NCI-H1092 treated with DMSO at 0.1 percent for 48 hours (cell line): ENCODE data around the gene ADM5.

ENCODE experiments used
- DNase-seq: peaks from one replicate; lab custom pipeline; 2025; lab: John Stamatoyannopoulos, UW

ADM5 gene, protein sequence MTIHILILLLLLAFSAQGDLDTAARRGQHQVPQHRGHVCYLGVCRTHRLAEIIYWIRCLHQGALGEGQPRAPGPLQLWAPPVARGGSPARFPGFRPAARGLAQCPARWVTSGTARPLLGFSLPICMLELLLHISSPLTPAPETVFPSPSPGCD

DNA sequence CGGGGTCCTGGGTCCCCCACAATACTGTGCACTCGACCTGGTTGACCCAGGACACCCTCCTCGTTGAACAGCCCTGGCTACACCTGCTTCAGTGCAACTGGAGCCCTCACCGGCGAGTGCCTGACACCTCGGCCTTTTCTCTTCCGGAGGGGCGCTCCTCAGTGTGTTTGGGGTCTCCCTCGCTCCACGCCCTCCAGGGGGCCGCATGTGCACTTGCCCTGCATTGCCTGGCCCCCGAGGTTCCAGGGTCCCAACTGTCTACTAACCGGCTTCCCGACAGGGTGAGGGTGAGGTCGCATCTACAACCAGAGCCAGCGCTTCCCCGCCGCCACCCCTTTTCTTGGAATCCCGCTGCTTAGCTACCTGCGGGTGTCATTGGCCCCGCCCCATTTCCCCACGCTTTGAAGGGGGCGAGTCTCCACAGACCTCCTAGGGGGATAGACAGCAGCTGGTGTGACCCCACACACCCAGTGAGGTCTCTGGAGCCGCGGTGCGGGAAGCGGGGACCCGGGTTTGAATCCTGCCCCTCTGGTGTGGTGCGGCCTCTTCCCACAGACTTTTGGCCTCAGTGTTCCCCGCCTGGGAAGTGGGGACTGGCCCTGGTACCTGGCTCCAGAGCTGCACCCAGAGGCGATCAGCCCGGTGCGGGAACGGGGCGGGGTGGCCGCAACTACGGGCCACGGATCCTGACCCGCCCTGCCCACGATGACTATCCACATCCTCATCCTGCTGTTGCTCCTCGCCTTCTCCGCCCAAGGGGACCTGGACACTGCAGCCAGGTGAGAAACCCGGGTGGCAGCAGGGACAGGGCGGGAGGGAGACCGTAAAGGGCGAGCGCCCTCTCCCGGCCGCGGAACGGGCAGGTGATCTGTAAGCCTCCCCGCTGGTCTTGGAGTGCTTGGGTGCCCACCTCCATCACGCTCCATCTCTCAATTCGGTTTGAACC is at the start of gene ADM5:
Gene ADM5 (plus strand): TSS at position 462 of the 946 bp plus-strand sequence. CDS start 244 bp downstream, at position 706.
- peak; percentile 39 for DNase-seq

DNA sequence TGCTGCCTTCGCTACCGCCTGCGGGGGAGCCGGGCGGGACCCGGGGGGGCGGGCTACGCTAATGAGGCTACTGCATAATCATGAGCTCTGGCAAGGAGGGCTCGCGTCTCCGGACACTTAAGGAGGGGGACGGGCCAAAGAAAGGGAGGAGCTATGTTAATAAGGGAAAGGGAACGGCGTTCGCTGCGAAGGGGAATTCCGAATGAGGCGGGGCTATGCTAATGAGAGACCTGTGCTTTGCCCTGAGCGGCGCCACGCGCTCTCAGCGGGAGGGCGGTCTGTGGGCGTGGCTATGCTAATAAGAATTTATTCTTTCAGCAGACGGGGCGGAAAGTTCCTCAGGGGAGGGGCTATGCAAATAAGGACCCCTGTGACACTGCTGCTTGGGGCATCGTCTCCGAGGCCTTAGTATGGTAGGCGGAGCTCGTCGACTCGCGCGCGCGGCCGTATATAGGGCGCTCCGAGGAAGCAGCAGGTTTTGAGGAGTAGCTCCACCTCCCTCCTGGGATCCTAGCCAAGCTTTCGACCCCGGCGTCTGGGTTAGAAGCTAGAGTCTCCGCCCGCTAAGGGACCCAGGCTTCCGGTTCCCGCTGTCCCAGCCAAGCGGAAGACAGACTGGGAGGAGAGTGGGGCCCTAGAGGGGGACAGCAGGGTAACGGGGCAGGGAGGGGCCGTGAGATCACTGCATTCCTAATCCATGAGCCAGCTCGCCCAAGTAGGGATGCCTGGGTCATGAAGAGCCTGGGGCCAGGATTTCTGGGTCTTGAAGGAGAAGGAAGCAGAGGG is 49.1 kb upstream of the ADM5 start, which contains the start of gene RRAS:
Gene RRAS (minus strand): TSS at position 31 of the 786 bp plus-strand sequence. CDS start 45 bp downstream, outside the sequence.
- DNase-seq: peak; percentile 97

DNA sequence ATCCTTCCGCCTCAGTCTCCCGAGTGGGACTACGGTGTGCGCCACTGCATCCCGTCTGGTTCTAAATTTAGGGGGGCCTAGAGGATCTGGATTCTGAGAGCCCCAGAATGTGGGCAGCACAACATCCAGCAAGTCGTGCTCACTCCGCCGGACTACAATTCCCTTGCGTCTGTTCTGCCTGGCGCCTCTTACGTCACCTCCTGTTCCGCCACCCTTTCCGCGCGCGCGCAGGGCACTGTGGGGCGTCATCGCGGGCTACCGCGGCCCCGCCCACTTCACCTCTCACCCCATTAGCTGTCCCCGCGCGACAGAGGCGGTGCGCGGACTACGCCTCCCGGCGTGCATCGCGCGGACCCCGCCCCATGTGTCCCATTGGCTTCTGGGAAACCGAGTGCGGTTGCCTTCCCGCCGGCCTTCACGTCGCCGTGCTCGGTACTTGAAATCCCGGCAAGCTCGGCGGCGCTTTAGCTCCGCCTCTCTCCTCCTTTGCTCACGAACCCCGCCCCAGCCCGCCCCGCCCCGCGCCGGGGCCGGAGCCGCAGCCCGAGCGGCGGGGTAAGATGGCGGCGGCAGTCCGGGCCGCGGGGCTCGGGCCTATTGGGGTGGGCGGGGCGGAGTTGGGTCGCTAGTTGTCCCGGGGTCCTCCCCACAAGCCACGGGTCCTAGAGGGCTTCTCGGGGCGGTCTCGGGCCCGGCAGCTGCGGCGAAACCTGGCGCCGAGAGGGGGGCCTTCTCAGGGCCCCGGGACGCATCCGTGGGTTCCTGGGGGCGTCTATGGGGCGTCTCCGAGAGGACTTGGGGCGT is 47.5 kb upstream of the ADM5 start, which contains the start of gene SCAF1:
Gene SCAF1 (plus strand): TSS at position 522 of the 804 bp plus-strand sequence. CDS start 2,818 bp downstream, outside the sequence.
- peak; percentile 96 for DNase-seq

DNA sequence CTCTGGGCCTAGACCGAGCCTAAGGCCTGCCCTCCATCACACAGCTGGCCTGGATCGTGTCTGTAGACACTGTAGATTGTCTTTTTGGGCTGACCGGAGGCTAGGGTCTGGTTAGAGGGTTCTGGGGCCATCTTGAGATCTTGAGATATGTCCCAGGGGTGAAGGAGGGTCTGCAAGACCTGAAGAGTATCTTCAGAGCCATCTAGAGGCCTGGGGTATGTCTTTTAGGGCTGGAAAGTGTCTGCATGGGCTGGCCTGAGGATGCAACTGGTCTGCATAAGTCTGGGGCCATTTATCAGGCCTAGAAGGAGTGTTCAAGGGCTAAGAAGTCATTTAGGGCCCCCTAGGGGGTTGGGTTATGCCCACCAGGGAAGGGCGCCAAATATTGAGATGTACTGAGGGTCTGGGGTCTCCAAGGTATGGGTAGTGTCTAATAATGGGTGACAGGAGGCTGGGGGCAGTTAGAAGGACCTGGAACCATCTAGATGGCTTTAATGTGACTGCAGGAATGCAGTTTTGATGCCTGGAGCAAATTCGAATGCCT is 46.8 kb upstream of the ADM5 start:
- no peak for DNase-seq

DNA sequence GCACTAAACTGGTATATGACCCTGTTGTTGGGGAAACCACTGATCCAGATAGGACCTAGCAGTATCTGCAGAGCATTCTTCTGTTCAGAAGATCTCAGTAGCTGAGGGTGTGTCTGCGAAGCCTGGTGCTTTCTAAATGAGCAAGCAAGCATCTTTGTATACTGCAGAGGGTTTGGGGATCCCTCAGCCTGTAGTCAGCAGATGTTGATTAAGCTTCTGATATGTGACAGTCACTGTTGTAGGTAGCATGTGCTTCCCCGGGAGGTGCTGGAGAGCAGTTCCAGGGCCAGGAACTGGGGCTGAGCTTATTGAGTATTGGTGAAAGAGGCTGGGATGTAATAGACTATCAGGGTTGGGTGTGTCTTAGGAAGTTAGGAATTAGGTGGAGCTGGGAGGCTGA is 45.9 kb upstream of the ADM5 start:
- no peak for DNase-seq

DNA sequence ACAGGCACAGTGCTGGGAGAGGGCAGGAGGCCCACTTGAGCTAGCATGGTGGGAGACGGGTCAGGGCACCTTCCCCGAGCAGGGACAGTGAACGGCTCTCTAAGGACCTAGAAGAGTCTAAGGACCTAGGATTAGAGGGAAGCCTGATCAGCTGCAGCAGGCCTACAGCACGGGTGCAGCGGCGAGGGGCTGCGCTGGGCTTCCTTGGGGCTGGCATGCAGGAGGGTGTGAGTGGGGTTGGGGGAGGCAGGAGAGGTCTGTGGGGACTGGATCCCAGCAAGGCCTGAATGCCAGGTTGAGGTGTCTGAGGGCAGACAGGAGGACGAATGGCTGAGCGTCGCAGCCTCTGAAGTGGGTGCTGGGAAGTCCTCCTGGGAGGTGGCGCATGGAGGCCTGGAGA is 43.8 kb upstream of the ADM5 start:
- DNase-seq: no peak

DNA sequence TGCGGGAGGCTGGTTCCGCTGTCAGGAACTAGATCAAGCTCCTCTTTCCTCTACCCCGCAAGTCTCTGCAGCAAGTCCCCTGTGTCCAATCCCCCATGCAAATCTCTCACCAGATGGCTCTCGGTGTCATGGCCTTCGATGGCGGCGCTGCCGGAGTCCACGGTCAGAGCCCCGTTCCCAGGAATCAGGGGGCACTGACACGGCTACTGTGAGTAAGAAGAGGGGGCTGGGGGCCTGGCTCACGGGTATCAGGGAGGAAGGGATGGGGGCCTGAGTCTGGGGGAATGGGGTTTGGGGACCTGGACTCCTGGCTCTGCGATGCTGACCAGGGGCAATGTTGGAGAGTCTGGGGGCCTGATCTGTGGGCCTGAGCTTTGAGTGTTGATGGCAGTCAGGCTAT is 43.4 kb upstream of the ADM5 start:
- no peak for DNase-seq

DNA sequence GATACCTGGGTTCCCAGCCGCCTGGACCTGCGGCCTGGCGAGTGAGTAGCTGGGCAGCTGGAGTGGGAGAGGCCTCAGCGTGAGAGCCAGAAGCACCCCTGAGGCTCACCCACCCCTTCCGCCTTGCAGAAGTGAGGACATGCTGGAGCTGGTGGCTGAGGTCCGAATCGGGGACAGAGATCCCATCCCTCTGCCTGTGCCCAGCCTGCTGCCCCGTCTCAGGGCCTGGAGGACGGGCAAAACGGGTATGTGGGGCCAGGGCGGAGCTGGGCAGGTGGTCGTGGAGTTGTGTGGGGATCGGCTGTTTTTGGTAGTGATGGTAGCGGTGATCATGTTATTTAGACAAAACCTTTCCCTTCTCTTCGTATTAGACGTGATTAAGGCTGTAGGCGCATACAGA is 42.8 kb upstream of the ADM5 start:
- no peak for DNase-seq

DNA sequence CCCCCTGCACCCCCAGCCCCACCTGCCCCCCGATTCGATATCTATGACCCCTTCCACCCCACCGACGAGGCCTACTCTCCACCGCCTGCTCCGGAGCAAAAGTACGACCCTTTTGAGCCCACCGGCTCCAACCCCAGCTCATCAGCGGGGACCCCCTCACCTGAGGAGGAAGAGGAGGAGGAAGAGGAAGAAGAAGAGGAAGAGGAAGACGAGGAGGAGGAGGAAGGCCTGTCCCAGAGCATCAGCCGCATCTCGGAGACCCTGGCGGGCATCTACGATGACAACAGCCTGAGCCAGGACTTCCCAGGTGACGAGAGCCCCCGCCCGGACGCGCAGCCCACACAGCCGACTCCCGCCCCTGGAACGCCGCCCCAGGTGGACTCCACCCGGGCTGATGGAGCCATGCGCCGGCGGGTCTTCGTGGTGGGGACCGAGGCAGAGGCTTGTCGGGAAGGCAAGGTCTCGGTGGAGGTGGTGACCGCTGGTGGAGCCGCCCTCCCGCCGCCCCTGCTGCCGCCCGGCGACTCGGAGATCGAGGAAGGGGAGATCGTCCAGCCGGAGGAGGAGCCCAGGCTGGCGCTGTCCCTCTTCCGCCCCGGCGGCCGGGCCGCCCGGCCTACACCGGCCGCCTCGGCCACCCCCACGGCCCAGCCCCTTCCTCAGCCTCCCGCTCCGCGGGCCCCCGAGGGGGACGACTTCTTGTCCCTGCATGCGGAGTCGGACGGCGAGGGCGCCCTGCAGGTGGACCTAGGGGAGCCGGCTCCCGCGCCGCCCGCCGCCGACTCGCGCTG is 38.2 kb upstream of the ADM5 start:
- no peak for DNase-seq

DNA sequence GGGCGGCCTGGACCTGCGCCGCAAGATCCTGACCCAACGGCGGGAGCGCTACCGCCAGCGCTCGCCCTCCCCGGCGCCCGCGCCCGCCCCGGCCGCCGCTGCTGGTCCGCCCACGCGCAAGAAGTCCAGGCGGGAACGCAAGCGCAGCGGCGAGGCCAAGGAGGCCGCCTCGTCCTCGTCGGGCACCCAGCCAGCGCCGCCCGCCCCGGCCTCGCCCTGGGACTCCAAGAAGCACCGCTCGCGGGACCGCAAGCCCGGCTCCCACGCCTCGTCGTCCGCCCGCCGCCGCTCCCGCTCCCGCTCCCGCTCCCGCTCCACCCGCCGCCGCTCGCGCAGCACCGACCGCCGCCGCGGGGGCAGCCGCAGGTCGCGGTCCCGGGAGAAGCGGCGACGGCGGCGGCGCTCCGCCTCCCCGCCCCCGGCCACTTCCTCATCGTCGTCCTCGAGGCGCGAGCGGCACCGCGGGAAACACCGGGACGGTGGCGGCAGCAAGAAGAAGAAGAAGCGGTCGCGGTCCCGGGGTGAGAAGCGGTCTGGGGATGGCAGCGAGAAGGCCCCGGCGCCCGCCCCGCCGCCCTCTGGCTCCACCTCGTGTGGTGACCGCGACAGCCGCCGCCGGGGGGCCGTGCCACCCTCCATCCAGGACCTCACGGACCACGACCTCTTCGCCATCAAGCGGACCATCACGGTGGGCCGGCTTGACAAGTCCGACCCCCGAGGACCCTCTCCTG is 37.4 kb upstream of the ADM5 start:
- no peak for DNase-seq

DNA sequence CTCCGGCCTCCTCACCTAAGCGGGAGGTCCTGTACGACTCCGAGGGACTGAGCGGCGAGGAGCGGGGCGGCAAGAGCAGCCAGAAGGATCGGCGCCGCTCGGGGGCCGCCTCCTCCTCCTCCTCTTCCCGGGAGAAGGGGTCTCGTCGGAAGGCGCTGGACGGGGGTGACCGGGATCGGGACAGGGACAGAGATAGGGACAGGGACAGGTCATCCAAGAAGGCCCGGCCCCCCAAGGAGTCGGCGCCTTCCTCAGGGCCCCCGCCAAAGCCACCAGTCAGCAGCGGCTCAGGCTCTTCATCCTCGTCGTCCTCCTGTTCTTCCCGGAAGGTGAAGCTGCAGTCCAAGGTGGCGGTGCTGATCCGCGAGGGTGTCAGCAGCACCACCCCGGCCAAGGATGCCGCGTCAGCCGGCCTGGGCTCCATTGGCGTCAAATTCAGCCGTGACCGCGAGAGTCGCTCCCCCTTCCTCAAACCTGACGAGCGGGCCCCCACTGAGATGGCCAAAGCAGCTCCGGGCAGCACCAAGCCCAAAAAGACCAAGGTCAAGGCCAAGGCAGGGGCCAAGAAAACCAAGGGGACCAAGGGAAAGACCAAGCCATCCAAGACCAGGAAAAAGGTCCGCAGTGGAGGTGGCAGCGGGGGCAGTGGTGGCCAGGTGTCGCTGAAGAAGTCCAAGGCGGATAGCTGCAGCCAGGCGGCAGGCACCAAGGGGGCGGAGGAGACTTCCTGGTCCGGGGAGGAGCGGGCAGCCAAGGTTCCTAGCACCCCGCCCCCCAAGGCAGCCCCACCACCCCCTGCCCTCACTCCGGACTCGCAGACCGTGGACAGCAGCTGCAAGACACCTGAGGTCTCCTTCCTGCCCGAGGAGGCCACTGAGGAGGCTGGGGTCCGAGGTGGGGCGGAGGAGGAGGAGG is 36.6 kb upstream of the ADM5 start:
- no peak for DNase-seq

DNA sequence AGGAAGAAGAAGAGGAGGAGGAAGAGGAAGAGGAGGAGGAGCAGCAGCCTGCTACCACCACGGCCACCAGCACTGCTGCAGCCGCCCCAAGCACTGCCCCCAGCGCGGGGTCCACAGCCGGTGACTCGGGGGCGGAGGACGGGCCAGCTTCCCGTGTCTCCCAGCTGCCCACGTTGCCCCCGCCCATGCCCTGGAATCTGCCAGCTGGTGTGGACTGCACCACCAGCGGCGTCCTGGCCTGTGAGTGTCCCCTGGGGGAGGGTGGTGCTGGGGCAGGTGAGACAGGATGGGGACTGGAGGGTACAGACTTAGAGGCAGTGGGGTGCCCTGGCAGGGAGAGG is 36.0 kb upstream of the ADM5 start:
- DNase-seq: no peak

DNA sequence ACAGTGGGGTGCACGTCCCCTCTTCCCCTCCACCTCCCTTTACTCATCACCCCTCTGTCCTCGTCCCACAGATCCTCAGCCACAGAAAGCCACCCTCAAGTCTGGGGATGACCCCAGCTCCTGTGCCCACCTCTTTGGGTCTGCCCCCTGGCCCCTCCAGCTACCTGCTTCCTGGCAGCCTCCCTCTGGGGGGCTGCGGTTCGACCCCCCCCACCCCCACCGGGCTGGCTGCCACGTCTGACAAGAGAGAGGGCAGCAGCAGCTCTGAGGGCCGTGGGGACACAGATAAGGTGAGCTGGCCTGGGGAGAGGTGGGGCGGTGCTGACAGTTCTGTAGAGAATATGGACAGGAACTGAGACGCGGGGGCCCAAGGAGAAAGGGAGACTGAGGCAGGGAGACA is 34.8 kb upstream of the ADM5 start:
- DNase-seq: no peak

DNA sequence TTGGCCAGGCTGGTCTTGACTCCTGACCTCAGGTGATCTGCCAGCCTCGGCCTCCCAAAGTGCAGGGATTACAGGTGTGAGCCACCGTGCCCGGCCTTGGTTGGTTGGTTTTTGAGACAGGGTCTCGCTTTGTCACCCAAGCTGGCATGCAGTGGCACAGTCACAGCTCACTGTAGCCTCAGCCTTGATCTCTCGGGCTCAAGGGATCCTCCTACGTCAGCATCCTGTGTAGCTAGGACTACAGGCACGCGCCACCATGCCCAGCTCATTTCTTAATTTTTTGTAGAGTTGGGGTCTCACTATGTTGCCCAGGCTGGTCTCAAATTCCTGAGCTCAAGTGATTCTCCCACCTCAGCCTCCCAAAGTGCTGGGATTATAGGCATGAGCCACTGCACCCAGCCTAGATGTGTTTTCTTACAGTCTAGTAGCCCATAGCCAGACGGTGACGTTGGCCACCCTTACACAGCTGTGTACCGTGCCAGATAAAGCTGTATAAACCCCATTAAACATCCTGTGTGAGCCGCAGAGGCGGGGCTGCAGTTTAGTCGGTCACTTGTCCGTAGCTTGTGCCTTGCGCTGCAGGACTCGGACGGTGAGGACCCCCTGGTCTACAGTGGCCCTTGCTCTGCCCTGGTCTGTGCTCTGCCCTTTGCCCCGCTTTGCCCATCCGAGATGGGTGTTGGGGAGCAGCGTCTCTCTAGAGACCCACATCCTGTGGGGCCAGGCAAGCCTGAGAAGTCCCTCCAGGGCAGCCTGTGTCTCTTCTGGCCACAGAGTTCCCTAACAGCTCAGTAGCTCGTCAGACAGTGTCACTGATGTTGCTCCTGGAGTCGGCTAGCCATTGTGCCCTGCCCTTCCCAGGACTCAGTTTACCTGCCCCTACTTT is 33.6 kb upstream of the ADM5 start:
- no peak for DNase-seq

DNA sequence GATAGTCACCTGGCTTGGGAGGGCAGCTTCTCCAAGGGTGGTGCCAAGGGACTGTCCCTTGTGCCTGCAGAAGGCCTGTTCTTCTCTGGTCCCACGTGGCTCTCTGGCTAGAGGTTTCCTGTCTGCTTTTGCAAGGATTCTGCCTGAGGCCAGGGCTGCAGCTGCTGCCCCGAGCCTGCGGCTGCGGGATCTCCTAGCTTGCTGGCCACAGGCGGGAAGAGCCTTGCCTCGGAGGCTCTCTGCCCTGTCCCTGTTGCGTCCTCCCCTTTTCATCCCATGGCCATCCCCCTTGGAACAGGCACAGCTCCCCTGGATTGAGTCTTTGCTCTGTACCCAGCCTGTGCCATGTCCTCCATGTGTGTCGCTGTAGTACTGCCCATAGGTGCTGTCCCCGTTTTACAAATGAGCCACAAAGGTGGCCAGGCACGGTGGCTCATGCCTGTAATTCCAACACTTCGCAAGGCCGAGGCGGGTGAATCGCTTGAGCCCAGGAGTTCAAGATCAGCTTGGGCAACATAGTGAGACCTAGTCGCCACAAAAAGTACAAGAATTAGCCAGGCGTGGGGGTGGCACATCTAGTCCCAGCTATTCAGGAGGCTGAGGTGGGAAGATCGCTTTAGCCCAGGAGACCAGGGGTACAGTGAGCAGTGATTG is 32.8 kb upstream of the ADM5 start:
- DNase-seq: no peak

DNA sequence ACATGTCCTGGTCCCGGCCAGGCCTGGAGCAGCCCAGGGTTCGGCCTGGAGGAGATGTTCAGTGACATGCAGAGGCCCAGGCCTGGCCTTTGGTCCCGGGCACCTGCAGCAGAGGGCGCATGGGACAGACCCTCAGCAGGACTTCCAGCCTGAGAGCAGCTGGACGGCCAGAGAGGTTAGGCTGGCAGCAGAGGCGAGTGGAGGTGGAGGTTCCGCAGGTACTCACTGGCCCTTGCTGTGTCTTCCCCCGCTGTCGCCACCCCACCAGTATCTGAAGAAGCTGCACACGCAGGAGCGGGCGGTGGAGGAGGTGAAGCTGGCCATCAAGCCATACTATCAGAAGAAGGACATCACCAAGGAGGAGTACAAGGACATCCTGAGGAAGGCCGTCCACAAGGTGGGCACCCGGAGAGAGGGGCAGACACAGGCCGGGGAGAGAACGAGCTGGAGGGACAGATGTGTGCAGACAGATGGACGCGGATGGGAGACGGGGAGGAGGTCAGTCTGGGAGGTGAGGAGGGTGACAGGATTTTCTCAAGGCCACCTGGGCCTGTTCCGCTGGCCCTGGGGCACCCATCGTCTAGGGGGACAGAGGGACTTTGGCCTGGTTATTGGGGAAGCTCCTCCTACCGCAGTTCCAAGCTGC is 31.8 kb upstream of the ADM5 start:
- no peak for DNase-seq

DNA sequence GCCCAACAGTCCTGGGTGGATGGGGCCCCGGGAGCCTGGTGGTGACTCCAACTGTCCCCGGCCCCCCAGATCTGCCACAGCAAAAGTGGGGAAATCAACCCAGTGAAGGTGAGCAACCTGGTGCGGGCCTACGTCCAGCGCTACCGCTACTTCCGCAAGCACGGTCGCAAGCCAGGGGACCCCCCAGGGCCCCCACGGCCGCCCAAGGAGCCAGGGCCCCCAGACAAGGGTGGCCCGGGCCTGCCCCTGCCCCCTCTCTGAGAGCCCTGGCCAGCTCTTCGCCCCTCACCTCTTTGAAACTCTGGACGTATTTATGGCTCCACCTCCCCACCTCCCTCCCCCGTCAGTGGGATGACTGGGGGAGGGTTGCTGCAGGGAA is 31.3 kb upstream of the ADM5 start:
- DNase-seq: no peak
